Right kidney (tissue), 1 donor: ENCODE measurements around the gene GPR50.

ENCODE experiments used
- DNase-seq: peaks from one replicate; pipeline ENCODE4 v3.0.0-alpha.2; 2016

GPR50 gene

GRCh38 chrX:151227627-151228026 lies 51.2 kb downstream of the GPR50 start:
- peak; percentile 12 for DNase-seq

- no peak for DNase-seq
Observed at GRCh38 chrX:151228935-151229334, 52.6 kb downstream of the GPR50 start.
